ENCODE data around the gene ZCCHC13.
"Not testable (repeated sequence)": the region's sequence is repeated elsewhere in the genome, so short reads cannot be mapped to it uniquely, and the experiment has no call there.

ZCCHC13 gene

DNA sequence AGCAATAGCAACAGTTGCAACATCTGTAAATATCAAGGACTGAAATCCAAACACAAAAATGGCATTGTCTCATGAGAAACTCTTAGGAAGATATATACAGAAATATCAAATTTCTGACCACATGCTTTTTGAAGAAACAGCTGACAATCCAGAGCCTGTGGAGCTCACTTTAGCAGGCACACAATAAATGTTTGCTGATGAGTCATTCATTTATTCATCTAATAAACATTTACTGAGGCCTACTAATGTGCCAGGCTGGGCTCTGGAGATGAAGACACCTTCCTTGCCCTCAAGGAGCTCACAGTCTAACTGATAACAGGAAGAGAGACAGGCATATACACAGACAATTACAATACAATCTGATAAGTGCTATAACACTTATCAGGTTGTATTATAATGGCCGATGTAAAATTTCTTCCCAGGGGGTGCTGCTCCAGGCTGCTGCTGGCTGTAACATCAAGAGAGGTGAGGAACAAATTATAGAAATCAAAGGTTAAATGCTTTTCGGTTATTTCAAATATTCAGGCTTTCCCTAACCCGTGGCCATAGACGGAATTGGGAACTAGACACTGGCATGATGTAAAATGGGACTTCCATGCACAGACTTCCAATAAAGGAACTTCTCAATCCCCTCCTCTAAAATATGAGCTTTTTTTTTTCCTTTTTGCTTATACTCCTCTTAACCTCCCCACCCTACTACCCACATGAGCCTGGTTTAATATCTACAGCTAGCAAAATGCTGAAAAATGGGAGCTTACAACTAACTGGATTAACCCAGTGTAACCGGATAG, 16.8 kb upstream of the ZCCHC13 start:
- no peak overlapping the region for H3K4me3 ChIP-seq (ENCODE audit: low read depth in 1 of 2, low read length in 2 of 2)
- H3K36me3 ChIP-seq (ENCODE audit: control insufficient read depth in 1 of 2, insufficient read depth in 2 of 2, low read length in 2 of 2) = peaks cover 5 to 6% of the 10 kb centered on the region in 2 donors
- H3K9me3 ChIP-seq (ENCODE audit: control insufficient read depth in 1 of 2, low read length in 2 of 2) = no peaks in the 10 kb centered on the region
- H3K4me1 ChIP-seq (ENCODE audit: control insufficient read depth in 1 of 2, insufficient read depth in 2 of 2, low read length in 2 of 2) = peaks cover 0 to 33% of the 10 kb centered on the region in 2 donors
- H3K27ac ChIP-seq (ENCODE audit: low read length) = no peak overlapping the region
- H3K27me3 ChIP-seq (ENCODE audit: low read depth, low read length) = no peaks in the 10 kb centered on the region

DNA sequence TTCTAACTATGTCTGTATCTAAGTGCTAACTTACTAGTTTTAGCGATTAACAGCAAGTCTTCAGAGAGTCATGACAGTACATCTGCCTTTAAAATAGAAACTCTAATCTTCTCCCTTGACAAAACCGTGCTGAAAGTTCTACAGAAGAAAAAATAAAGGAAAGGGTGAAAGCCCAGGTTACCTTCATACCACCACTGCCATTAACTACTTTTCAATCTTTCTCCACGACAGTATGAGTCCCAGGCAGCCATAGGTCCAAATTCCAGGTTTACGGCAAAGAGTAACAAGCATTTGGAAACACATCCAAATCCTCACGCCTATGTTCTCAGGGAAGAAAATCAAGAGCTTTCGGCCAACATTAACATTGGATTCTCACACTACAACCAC, 12.4 kb upstream of the ZCCHC13 start:
- Histone ChIP-seq H3K4me1 (ENCODE audit: control insufficient read depth in 1 of 2, insufficient read depth in 2 of 2, low read length in 2 of 2) (peaks cover 0 to 8% of the 10 kb centered on the region in 2 donors), H3K27ac (ENCODE audit: low read length) (peak overlapping the region; percentile 99), H3K27me3 (ENCODE audit: low read depth, low read length) (no peaks in the 10 kb centered on the region), H3K4me3 (ENCODE audit: low read depth in 1 of 2, low read length in 2 of 2) (peak overlapping the region; percentile 75 to 94), H3K9me3 (ENCODE audit: control insufficient read depth in 1 of 2, low read length in 2 of 2) (no peaks in the 10 kb centered on the region), H3K36me3 (ENCODE audit: control insufficient read depth in 1 of 2, insufficient read depth in 2 of 2, low read length in 2 of 2) (no peaks in the 10 kb centered on the region)

DNA sequence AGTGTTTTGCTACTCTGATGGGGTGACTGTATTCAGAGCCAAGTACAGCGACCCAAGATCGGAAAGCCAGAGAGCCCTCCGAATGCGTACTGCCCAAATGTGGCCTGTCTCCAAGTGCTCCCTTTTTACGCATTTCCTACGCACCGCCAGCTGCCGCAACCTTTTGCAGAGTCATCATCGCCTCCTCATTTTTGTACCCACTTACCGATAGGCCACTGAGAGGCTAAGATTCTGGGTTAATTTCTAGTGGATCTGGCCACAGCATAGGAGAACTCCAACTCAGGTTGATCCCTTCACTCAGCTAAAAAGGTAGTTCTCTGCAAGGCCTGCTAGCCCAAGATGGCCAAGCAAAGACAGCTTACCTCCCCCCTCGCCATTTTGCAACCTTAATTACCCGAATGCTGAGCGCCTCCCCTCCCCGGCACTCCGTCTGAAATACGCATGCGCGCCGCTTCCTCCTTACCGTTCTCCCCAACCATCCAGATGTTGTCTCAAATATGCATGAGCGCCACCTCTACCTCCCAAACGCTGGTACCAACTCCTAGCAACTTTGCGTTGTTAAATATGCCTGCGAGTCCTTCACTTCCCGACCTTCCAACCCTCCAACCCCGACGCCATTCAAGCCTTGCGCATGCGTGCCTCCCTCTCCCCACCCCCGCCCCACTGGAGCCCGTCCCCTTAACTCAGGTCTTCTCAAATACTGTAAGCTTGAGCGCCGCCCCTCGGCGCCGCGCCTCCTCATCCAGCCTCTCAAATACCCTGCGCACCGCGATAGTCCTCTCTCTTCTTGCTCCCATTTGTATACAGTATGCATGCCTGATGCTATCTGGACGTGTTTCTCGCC, 11.8 kb upstream of the ZCCHC13 start:
- Histone ChIP-seq H3K36me3 (ENCODE audit: control insufficient read depth in 1 of 2, insufficient read depth in 2 of 2, low read length in 2 of 2) (no peaks in the 10 kb centered on the region), H3K4me1 (ENCODE audit: control insufficient read depth in 1 of 2, insufficient read depth in 2 of 2, low read length in 2 of 2) (peaks cover 0 to 8% of the 10 kb centered on the region in 2 donors), H3K4me3 (ENCODE audit: low read depth in 1 of 2, low read length in 2 of 2) (peak overlapping the region; percentile 75 to 94), H3K27me3 (ENCODE audit: low read depth, low read length) (no peaks in the 10 kb centered on the region), H3K27ac (ENCODE audit: low read length) (peak overlapping the region; percentile 99), H3K9me3 (ENCODE audit: control insufficient read depth in 1 of 2, low read length in 2 of 2) (no peaks in the 10 kb centered on the region)

DNA sequence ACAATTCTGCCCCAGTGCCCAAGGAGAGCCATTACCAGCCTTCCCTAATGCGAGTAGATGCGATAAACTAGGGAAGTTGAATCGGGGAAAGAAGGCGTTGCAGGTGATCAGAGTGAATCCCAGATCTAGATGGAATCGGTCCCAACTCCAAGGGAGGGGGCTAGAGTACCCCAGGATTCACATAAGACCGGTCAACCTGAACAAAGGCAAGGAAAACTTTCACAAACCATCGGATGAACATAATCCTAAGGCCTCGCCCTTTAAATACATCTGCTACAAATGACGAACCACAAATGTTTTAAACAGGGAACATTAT, 11.2 kb upstream of the ZCCHC13 start:
- peak overlapping the region; percentile 75 to 94 for H3K4me3 ChIP-seq (ENCODE audit: low read depth in 1 of 2, low read length in 2 of 2)
- no peaks in the 10 kb centered on the region for H3K36me3 ChIP-seq (ENCODE audit: control insufficient read depth in 1 of 2, insufficient read depth in 2 of 2, low read length in 2 of 2)
- H3K27me3 ChIP-seq (ENCODE audit: low read depth, low read length) = no peaks in the 10 kb centered on the region
- peaks cover 0 to 8% of the 10 kb centered on the region in 2 donors for H3K4me1 ChIP-seq (ENCODE audit: control insufficient read depth in 1 of 2, insufficient read depth in 2 of 2, low read length in 2 of 2)
- H3K9me3 ChIP-seq (ENCODE audit: control insufficient read depth in 1 of 2, low read length in 2 of 2) = no peaks in the 10 kb centered on the region
- peak overlapping the region; percentile 99 for H3K27ac ChIP-seq (ENCODE audit: low read length)

DNA sequence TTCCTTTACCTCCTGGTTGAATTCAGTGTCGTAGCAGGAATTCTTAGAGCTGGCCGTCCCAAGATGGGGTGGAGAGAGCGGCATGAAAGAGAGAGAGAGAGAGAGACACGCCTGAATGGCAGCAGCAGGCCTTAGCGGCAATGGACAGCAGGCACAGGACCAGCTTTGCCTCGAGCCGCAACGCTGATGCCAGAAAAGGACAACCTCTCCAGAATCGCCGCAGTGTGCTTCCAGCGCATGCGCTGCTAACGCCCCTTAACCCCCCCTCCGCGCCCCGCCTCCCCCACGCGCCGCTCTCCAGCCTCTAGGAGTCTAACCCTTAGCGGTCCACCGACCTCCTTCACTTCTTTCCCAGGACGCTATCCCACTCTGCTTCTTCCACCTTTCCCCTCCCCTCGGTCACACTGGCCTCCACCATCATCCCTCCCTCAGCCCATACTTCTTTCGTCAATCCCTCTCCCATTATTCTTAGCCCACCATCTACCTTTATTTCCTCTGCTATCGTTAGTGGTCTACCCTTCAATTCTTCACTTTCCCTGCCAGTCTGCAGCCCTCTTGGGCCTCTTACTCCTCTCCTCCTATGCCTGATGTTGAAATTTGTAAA, 10.5 kb upstream of the ZCCHC13 start:
- Histone ChIP-seq H3K27ac (ENCODE audit: low read length) (peak overlapping the region; percentile 99), H3K4me3 (ENCODE audit: low read depth in 1 of 2, low read length in 2 of 2) (peak overlapping the region; percentile 75 to 94)

DNA sequence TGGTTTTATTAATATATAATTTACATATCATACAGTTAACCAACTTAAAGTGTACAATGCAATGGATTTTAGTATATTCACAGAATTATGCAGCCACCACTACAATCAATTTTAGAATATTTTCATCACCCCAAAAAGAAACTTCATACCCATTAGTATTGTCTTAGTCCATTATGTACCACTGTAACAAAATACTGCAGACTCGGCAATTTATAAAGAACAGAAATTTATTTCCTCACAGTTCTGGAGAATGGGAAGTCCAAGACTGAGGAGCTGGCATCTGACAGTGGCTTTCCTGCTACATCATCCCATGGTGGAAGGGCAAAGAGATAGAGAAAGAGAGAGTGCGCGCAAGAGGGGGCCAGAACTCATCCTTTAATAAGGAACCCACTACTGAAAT, 8.9 kb upstream of the ZCCHC13 start:
- H3K27me3 ChIP-seq (ENCODE audit: low read depth, low read length) = no peaks in the 10 kb centered on the region
- no peaks in the 10 kb centered on the region for H3K9me3 ChIP-seq (ENCODE audit: control insufficient read depth in 1 of 2, low read length in 2 of 2)
- H3K36me3 ChIP-seq (ENCODE audit: control insufficient read depth in 1 of 2, insufficient read depth in 2 of 2, low read length in 2 of 2) = no peaks in the 10 kb centered on the region
- H3K27ac ChIP-seq (ENCODE audit: low read length) = no peak overlapping the region
- H3K4me1 ChIP-seq (ENCODE audit: control insufficient read depth in 1 of 2, insufficient read depth in 2 of 2, low read length in 2 of 2) = no peaks in the 10 kb centered on the region
- no peak overlapping the region for H3K4me3 ChIP-seq (ENCODE audit: low read depth in 1 of 2, low read length in 2 of 2)

More for the DNA sequence above, 10.5 kb upstream of the ZCCHC13 start:
- H3K9me3 ChIP-seq (ENCODE audit: control insufficient read depth in 1 of 2, low read length in 2 of 2) = no peaks in the 10 kb centered on the region
- H3K36me3 ChIP-seq (ENCODE audit: control insufficient read depth in 1 of 2, insufficient read depth in 2 of 2, low read length in 2 of 2) = no peaks in the 10 kb centered on the region
- H3K27me3 ChIP-seq (ENCODE audit: low read depth, low read length) = no peaks in the 10 kb centered on the region
- peaks cover 0 to 4% of the 10 kb centered on the region in 2 donors for H3K4me1 ChIP-seq (ENCODE audit: control insufficient read depth in 1 of 2, insufficient read depth in 2 of 2, low read length in 2 of 2)

DNA sequence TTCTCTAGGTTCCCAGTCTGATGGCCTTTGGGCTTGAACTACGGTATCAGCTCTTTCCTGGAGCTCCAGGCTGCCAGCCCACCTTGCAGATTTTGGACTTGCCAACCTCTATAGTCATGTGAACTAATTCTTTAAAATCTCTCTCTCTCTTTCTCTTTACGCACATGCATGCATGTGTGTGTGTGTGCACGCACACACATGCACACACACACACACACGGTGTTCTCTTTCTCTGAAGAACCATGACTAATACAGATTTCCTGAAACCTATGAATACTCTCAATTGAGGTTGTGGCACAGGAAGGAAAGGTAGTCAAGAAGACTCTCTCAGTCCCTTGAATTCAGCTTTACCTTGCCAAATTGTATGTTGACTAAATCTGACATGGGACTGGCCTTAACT, 6.2 kb upstream of the ZCCHC13 start:
- Histone ChIP-seq H3K4me3 (ENCODE audit: low read depth in 1 of 2, low read length in 2 of 2) (no peak overlapping the region), H3K9me3 (ENCODE audit: control insufficient read depth in 1 of 2, low read length in 2 of 2) (no peaks in the 10 kb centered on the region), H3K36me3 (ENCODE audit: control insufficient read depth in 1 of 2, insufficient read depth in 2 of 2, low read length in 2 of 2) (no peaks in the 10 kb centered on the region), H3K27me3 (ENCODE audit: low read depth, low read length) (no peaks in the 10 kb centered on the region), H3K4me1 (ENCODE audit: control insufficient read depth in 1 of 2, insufficient read depth in 2 of 2, low read length in 2 of 2) (no peaks in the 10 kb centered on the region), H3K27ac (ENCODE audit: low read length) (no peak overlapping the region)

DNA sequence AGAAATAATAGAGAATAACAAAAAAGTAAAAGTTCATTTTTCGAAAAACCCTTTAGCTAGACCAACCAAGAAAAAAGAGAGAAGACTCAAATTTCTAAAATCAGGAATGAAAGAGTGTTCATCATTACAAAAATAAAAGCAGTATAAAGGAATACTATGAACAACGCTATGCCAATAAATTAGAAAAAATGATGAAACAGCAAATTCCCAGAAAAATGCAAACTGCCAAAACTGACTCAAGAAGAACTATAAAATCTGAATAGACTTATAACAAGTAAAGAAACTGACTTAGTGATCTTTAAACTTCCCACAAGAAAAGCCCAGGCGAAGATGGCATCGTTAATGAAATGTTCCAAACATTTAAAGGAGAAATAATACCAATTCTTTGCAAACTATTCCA, 3.1 kb upstream of the ZCCHC13 start:
- H3K4me3 ChIP-seq (ENCODE audit: low read depth in 1 of 2, low read length in 2 of 2) = no peak overlapping the region
- H3K36me3 ChIP-seq (ENCODE audit: control insufficient read depth in 1 of 2, insufficient read depth in 2 of 2, low read length in 2 of 2) = no peaks in the 10 kb centered on the region
- no peaks in the 10 kb centered on the region for H3K9me3 ChIP-seq (ENCODE audit: control insufficient read depth in 1 of 2, low read length in 2 of 2)
- H3K27ac ChIP-seq (ENCODE audit: low read length) = no peak overlapping the region
- no peaks in the 10 kb centered on the region for H3K4me1 ChIP-seq (ENCODE audit: control insufficient read depth in 1 of 2, insufficient read depth in 2 of 2, low read length in 2 of 2)
- no peaks in the 10 kb centered on the region for H3K27me3 ChIP-seq (ENCODE audit: low read depth, low read length)

DNA sequence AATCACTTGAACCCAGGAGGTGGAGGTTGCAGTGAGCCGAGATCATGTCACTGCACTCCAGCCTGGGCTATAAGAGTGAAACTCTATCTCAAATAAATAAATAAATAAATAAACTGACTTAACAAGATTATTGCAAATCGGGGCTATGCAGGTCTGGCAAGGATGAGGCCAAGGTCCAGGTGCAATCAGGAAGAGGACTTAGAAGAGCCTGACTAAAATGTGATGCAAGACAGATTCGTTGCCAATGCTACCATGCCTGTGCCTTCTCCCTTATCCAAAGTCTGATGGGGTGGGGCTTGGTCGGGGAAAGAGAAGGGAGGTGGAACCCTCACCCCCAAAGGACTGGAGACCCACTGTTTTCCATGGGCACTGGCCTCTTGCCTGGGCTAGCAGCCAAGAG, 14.7 kb downstream of the ZCCHC13 start:
- no peaks in the 10 kb centered on the region for H3K4me1 ChIP-seq (ENCODE audit: control insufficient read depth in 1 of 2, insufficient read depth in 2 of 2, low read length in 2 of 2)
- H3K27me3 ChIP-seq (ENCODE audit: low read depth, low read length) = no peaks in the 10 kb centered on the region
- no peaks in the 10 kb centered on the region for H3K9me3 ChIP-seq (ENCODE audit: control insufficient read depth in 1 of 2, low read length in 2 of 2)
- H3K4me3 ChIP-seq (ENCODE audit: low read depth in 1 of 2, low read length in 2 of 2) = no peak overlapping the region
- H3K36me3 ChIP-seq (ENCODE audit: control insufficient read depth in 1 of 2, insufficient read depth in 2 of 2, low read length in 2 of 2) = no peaks in the 10 kb centered on the region
- H3K27ac ChIP-seq (ENCODE audit: low read length) = no peak overlapping the region

DNA sequence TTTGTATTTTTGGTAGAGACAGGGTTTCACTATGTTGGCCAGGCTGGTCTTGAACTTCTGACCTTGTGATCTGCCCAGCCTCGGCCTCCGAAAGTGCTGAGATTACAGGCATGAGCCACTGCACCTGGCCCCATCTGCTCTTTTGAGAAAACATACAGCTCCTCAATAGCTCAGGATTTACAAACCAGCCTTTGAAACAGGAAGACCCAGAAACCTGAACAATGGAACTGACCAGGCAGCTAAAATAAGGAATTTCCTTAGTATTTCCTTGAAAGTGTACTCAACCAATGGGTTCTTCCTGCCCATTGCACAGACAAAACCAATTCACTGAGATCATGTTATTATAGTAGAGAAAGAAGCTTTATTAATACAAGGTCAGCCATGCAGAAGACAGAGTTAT, 15.3 kb downstream of the ZCCHC13 start:
- H3K27ac ChIP-seq (ENCODE audit: low read length); H3K4me3 ChIP-seq (ENCODE audit: low read depth in 1 of 2, low read length in 2 of 2); H3K9me3 ChIP-seq (ENCODE audit: control insufficient read depth in 1 of 2, low read length in 2 of 2); H3K36me3 ChIP-seq (ENCODE audit: control insufficient read depth in 1 of 2, insufficient read depth in 2 of 2, low read length in 2 of 2); H3K27me3 ChIP-seq (ENCODE audit: low read depth, low read length); H3K4me1 ChIP-seq (ENCODE audit: control insufficient read depth in 1 of 2, insufficient read depth in 2 of 2, low read length in 2 of 2): not testable (repeated sequence)

DNA sequence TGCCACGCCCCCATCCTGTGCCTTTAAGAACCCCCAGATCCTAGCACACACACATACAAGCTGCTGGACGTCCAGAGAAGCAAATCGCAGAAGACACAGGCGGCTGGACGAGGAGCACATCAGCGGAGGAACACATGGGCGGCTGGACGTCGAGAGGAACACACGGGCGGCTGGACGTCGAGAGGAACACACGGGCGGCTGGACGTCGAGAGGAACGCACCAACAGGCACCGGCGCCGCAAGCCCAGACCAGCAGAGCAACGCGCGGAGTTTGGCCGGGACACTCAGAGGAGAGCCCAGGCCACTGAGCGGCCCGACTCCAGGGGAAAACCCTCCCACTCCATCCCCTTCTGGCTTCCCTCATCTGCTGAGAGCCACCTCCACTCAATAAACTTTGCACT, 17.2 kb downstream of the ZCCHC13 start:
- H3K27ac ChIP-seq (ENCODE audit: low read length) = no peak overlapping the region
- no peaks in the 10 kb centered on the region for H3K9me3 ChIP-seq (ENCODE audit: control insufficient read depth in 1 of 2, low read length in 2 of 2)
- H3K27me3 ChIP-seq (ENCODE audit: low read depth, low read length) = no peaks in the 10 kb centered on the region
- H3K36me3 ChIP-seq (ENCODE audit: control insufficient read depth in 1 of 2, insufficient read depth in 2 of 2, low read length in 2 of 2) = no peaks in the 10 kb centered on the region
- H3K4me1 ChIP-seq (ENCODE audit: control insufficient read depth in 1 of 2, insufficient read depth in 2 of 2, low read length in 2 of 2) = no peaks in the 10 kb centered on the region
- H3K4me3 ChIP-seq (ENCODE audit: low read depth in 1 of 2, low read length in 2 of 2) = no peak overlapping the region
